DMS53 (cell line): ENCODE results near the gene MCOLN1.

Experiments used
- DNase-seq: peaks from one replicate; lab custom pipeline; 2025; lab: John Stamatoyannopoulos, UW

Gene MCOLN1

GRCh38 chr19:7522072-7522922 is at the start of gene MCOLN1:
MCOLN1 (plus strand) TSS chr19:7522624; CDS start chr19:7522751, 127 bp downstream.
- peak; percentile 97 for DNase-seq

GRCh38 chr19:7475665-7476064 is 46.8 kb upstream of the MCOLN1 start:
- DNase-seq: no peak

GRCh38 chr19:7476241-7476640 is 46.2 kb upstream of the MCOLN1 start:
- DNase-seq: no peak

GRCh38 chr19:7476777-7477494 is 45.5 kb upstream of the MCOLN1 start:
- no peak for DNase-seq

- no peak for DNase-seq
These were observed 44.7 kb upstream of the MCOLN1 start for GRCh38 chr19:7477758-7478157.

- no peak for DNase-seq
These were observed 44.1 kb upstream of the MCOLN1 start for GRCh38 chr19:7478173-7478842.

GRCh38 chr19:7478843-7479227 is 43.6 kb upstream of the MCOLN1 start:
- no peak for DNase-seq

GRCh38 chr19:7480222-7480969 is 42.0 kb upstream of the MCOLN1 start:
- no peak for DNase-seq

GRCh38 chr19:7480970-7481255 is 41.5 kb upstream of the MCOLN1 start:
- DNase-seq: no peak

GRCh38 chr19:7482584-7483439 is 39.6 kb upstream of the MCOLN1 start:
- no peak for DNase-seq

- DNase-seq: no peak
These were observed 38.7 kb upstream of the MCOLN1 start for GRCh38 chr19:7483720-7484201.

GRCh38 chr19:7486923-7487322 is 35.5 kb upstream of the MCOLN1 start:
- no peak for DNase-seq

- DNase-seq: peak; percentile 92
These were observed 33.6 kb upstream of the MCOLN1 start, which contains the start of gene PEX11G for GRCh38 chr19:7488736-7489353. PEX11G (minus strand) TSS chr19:7489035; CDS start chr19:7489010, 25 bp downstream.

- DNase-seq: peak; percentile 59
These were observed 32.8 kb upstream of the MCOLN1 start for GRCh38 chr19:7489609-7490044.

GRCh38 chr19:7492142-7492541 is 30.3 kb upstream of the MCOLN1 start:
- peak; percentile 46 for DNase-seq

GRCh38 chr19:7492558-7492957 is 29.9 kb upstream of the MCOLN1 start:
- no peak for DNase-seq

GRCh38 chr19:7494416-7495098 is 27.9 kb upstream of the MCOLN1 start:
- peak; percentile 38 for DNase-seq

GRCh38 chr19:7497292-7497691 is 25.1 kb upstream of the MCOLN1 start:
- DNase-seq: peak; percentile 25

- DNase-seq: peak; percentile 95
These were observed 21.5 kb upstream of the MCOLN1 start for GRCh38 chr19:7500811-7501450.
